OCI-LY1 (cell line): ENCODE measurements around the gene REG3A.

Experiments used
- H2AFZ ChIP-seq: fragments of 200-600 bp; sonication (generic), shearing (Covaris generic); 2 replicates; pipeline ENCODE4 v1.6.0; 2014; ENCODE audit warnings: antibody characterized with exemption, mild to moderate bottlenecking, low read length
- H3F3A ChIP-seq: fragments of 200-600 bp; sonication (generic), shearing (Covaris generic); 2 replicates; pipeline ENCODE4 v1.6.0; 2014; ENCODE audit warnings: mild to moderate bottlenecking, antibody characterized with exemption, low read length, moderate library complexity; ENCODE audit not compliant: insufficient read depth
- H3K27ac ChIP-seq: fragments of 200-600 bp; sonication (generic); 2 replicates; pipeline ENCODE4 v1.5.1; 2014; ENCODE audit warnings: low read length, mixed run types, mild to moderate bottlenecking, low read depth; ENCODE audit not compliant: poor library complexity, severe bottlenecking
- H3K27me3 ChIP-seq: fragments of 200-600 bp; sonication (generic); 2 replicates; pipeline ENCODE4 v1.6.0; 2014; ENCODE audit warnings: antibody characterized with exemption, mild to moderate bottlenecking, low read length, moderate library complexity; ENCODE audit not compliant: insufficient read depth
- H3K36me3 ChIP-seq: fragments of 200-600 bp; sonication (generic); 2 replicates; pipeline ENCODE4 v1.6.1; 2014; ENCODE audit warnings: mild to moderate bottlenecking, antibody characterized with exemption, low read length, moderate library complexity, mixed read lengths; ENCODE audit not compliant: insufficient read depth
- H3K4me1 ChIP-seq: fragments of 200-600 bp; sonication (generic); 2 replicates; pipeline ENCODE4 v1.5.1; 2014; ENCODE audit warnings: mild to moderate bottlenecking, low read length, moderate library complexity; ENCODE audit not compliant: insufficient read depth, severe bottlenecking
- H3K4me2 ChIP-seq: fragments of 200-600 bp; sonication (generic), shearing (Covaris generic); 2 replicates; pipeline ENCODE4 v1.6.1; 2014; ENCODE audit warnings: low read length
- H3K4me3 ChIP-seq: fragments of 200-600 bp; sonication (generic); 2 replicates; pipeline ENCODE4 v1.5.1; 2014; ENCODE audit warnings: low read length, low read depth, mild to moderate bottlenecking, mixed read lengths; ENCODE audit not compliant: poor library complexity, severe bottlenecking
- H3K79me2 ChIP-seq: fragments of 200-600 bp; shearing (Covaris generic); 2 replicates; pipeline ENCODE4 v1.6.1; 2016; ENCODE audit warnings: mixed run types, low read length, mixed read lengths; ENCODE audit not compliant: insufficient read depth
- H3K9ac ChIP-seq: fragments of 200-600 bp; sonication (generic), shearing (Covaris generic); 2 replicates; pipeline ENCODE4 v1.6.1; 2014; ENCODE audit warnings: mild to moderate bottlenecking, low read length, mixed read lengths
- H3K9me2 ChIP-seq: fragments of 200-600 bp; sonication (generic), shearing (Covaris generic); 2 replicates; pipeline ENCODE4 v1.6.1; 2014; ENCODE audit warnings: low read depth, mild to moderate bottlenecking, low read length, mixed read lengths
- H3K9me3 ChIP-seq: fragments of 200-600 bp; shearing (Covaris generic); 2 replicates; pipeline ENCODE4 v1.6.1; 2014; ENCODE audit warnings: low read length, mixed read lengths
- H4K20me1 ChIP-seq: fragments of 200-600 bp; sonication (generic), shearing (Covaris generic); 2 replicates; pipeline ENCODE4 v1.6.0; 2016; ENCODE audit warnings: mild to moderate bottlenecking, low read length; ENCODE audit not compliant: insufficient read depth
- CTCF ChIP-seq: fragments of 200-600 bp; sonication (generic), shearing (Covaris generic); IDR thresholded peaks from 2 replicates; pipeline ENCODE4 v1.5.1; 2017; ENCODE audit warnings: mild to moderate bottlenecking, antibody characterized with exemption, low read length, moderate library complexity, mixed read lengths
- EZH2 ChIP-seq: fragments of 200-600 bp; sonication (generic), shearing (Covaris generic); IDR thresholded peaks from 2 replicates; pipeline ENCODE4 v1.8.0; 2017; ENCODE audit warnings: borderline replicate concordance, mixed run types, mild to moderate bottlenecking, antibody characterized with exemption, low read length, moderate library complexity, mixed read lengths

The REG3A gene

DNA sequence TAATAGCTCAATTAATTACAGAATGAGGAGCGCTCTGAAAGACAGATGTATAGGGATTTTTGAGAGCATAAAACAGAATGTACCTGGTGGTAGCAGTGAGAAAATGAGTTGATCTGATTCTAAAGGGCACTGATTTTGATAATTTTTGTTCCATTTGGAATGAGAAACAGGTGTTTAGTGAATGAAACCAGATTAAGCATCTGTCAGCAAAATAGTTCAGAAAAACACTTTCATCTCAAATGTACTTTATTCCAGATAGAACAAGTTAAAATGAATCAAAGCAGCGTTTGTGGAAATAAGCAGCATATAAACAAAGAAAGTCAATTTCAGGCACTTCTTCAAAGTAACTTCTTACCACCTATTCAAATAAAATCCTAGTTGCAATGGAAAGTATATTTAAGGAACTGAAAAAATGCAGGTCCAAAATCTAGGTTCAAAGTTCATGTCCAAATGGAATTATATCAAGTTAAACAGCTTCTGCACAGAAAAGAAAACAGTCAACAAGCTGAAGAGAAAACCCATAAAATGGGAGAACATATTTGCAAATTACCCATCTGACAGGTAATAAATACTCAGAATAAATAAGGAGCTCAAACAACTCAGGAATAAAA, 11.9 kb upstream of the REG3A start:
- Histone ChIP-seq H3K4me1 (no peaks in the 10 kb centered on the region), H4K20me1 (no peaks in the 10 kb centered on the region), H3F3A (no peaks in the 10 kb centered on the region), H3K36me3 (no peaks in the 10 kb centered on the region), H2AFZ (no peak overlapping the region), H3K27me3 (no peaks in the 10 kb centered on the region), H3K9me3 (no peaks in the 10 kb centered on the region), H3K9ac (no peak overlapping the region), H3K4me3 (no peak overlapping the region), H3K27ac (no peak overlapping the region), H3K79me2 (no peaks in the 10 kb centered on the region), H3K4me2 (no peak overlapping the region), H3K9me2 (no peaks in the 10 kb centered on the region)
- no peak for TF ChIP-seq CTCF
- no peak for TF ChIP-seq EZH2

DNA sequence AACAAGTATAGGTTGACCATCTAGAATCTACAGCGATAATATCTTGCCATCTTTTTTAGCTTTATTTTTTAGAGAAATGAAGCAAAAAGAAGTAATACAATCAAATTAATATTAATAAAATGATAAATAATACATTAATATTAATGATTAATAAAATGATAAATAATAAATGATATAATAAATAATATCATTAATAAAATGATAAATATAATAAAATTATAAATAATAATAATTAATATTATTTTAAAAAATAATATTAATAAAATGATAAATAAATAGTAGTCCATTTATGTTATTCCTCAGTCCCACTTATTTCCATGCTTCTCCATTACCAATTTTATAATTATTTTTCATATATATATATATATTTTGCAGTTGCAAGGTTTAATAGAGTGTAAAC, 3.2 kb upstream of the REG3A start:
- Histone ChIP-seq H3F3A (no peaks in the 10 kb centered on the region), H3K9me3 (no peaks in the 10 kb centered on the region), H3K4me1 (no peaks in the 10 kb centered on the region), H3K36me3 (no peaks in the 10 kb centered on the region), H3K27me3 (no peaks in the 10 kb centered on the region), H3K9ac (no peak overlapping the region), H4K20me1 (no peaks in the 10 kb centered on the region), H3K9me2 (no peaks in the 10 kb centered on the region; the same call in 1 of the 2 replicates), H3K27ac (no peak overlapping the region), H3K4me3 (no peak overlapping the region), H3K4me2 (no peak overlapping the region), H2AFZ (no peak overlapping the region), H3K79me2 (no peaks in the 10 kb centered on the region)
- no peak for TF ChIP-seq CTCF

DNA sequence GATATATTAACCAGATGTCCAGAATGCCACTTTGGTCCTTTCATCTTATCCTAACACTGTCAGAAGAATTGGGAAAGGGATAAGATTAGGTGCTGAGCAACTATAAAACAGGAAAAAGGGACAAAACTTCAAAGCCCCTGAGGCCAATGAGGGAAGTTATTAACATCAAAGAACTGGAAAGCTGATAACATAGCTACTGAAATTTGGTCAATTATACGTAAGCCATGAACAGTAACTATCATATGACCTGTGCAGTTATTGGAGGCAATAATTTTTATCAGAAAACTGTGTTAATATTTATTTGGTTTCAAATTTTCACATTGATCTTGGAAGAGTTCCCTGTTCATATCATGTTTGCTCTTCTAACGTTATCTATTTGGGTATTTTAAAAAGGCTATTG, 2.6 kb upstream of the REG3A start:
- no peaks in the 10 kb centered on the region for H3K4me1 ChIP-seq
- no peak overlapping the region for H2AFZ ChIP-seq
- no peak overlapping the region for H3K4me3 ChIP-seq
- no peaks in the 10 kb centered on the region for H3K9me3 ChIP-seq
- no peak overlapping the region for H3K9ac ChIP-seq
- no peak overlapping the region for H3K4me2 ChIP-seq
- H3F3A ChIP-seq: no peaks in the 10 kb centered on the region
- no peaks in the 10 kb centered on the region for H4K20me1 ChIP-seq
- no peaks in the 10 kb centered on the region for H3K79me2 ChIP-seq
- no peaks in the 10 kb centered on the region for H3K36me3 ChIP-seq
- H3K27ac ChIP-seq: no peak overlapping the region
- H3K27me3 ChIP-seq: no peaks in the 10 kb centered on the region
- no peak for TF ChIP-seq EZH2
- no peak for TF ChIP-seq CTCF
- no peaks in the 10 kb centered on the region; the same call in 1 of the 2 replicates for H3K9me2 ChIP-seq
